Hepatocyte (in vitro differentiated cells): Measurements from ENCODE around the gene P4HB. TPM values are rescaled to one million over a fixed set of nuclear protein-coding genes. Genes with fewer than 3 reads are reported as not detected.

ENCODE experiments used
- DNase-seq: peaks from one replicate; pipeline ENCODE4 v3.0.0-alpha.2; 2016; ENCODE audit warnings: low spot score
- H2AFZ ChIP-seq: fragments of 200-600 bp; sonication (generic); 2 replicates; pipeline ENCODE4 v1.6.0; 2016; ENCODE audit warnings: antibody characterized with exemption, mild to moderate bottlenecking
- H3K27ac ChIP-seq: fragments of 200-600 bp; sonication (generic); 2 replicates; pipeline ENCODE4 v1.5.1; 2016; ENCODE audit warnings: mild to moderate bottlenecking
- H3K27me3 ChIP-seq: fragments of 200-600 bp; sonication (generic); 2 replicates; pipeline ENCODE4 v1.6.1; 2016
- H3K36me3 ChIP-seq: fragments of 200-600 bp; sonication (generic); replicated peaks from 2 replicates; pipeline ENCODE4 v1.5.1; 2016; ENCODE audit warnings: low read depth; ENCODE audit not compliant: insufficient read depth
- H3K4me1 ChIP-seq: fragments of 200-600 bp; sonication (generic); 2 replicates; pipeline ENCODE4 v1.5.1; 2016; ENCODE audit warnings: mild to moderate bottlenecking, moderate library complexity; ENCODE audit not compliant: insufficient read depth
- H3K4me2 ChIP-seq: fragments of 200-600 bp; sonication (generic); 2 replicates; pipeline ENCODE4 v1.6.0; 2016
- H3K4me3 ChIP-seq: fragments of 200-600 bp; sonication (generic); 2 replicates; pipeline ENCODE4 v1.5.1; 2016; ENCODE audit warnings: mild to moderate bottlenecking
- H3K79me2 ChIP-seq: fragments of 200-600 bp; sonication (generic); 2 replicates; pipeline ENCODE4 v1.6.0; 2017; ENCODE audit warnings: mild to moderate bottlenecking
- H3K9me2 ChIP-seq: fragments of 200-600 bp; sonication (generic); replicated peaks from 2 replicates; pipeline ENCODE4 v1.6.0; 2017; ENCODE audit warnings: mild to moderate bottlenecking; ENCODE audit not compliant: insufficient read depth
- H3K9me3 ChIP-seq: fragments of 200-600 bp; sonication (generic); 2 replicates; pipeline ENCODE4 v1.5.1; 2016; ENCODE audit warnings: low read depth, mild to moderate bottlenecking
- H4K20me1 ChIP-seq: fragments of 200-600 bp; sonication (generic); 2 replicates; pipeline ENCODE4 v1.6.0; 2016; ENCODE audit warnings: mild to moderate bottlenecking; ENCODE audit not compliant: insufficient read depth, poor library complexity, severe bottlenecking
- CTCF ChIP-seq: fragments of 200-600 bp; sonication (generic); IDR thresholded peaks from 2 replicates; pipeline ENCODE4 v1.5.1; 2016; ENCODE audit warnings: antibody characterized with exemption, mild to moderate bottlenecking; ENCODE audit not compliant: poor library complexity
- EZH2 ChIP-seq: fragments of 200-600 bp; sonication (generic); IDR thresholded peaks from 2 replicates; pipeline ENCODE4 v1.6.1; 2016; ENCODE audit warnings: antibody characterized with exemption, mild to moderate bottlenecking, borderline replicate concordance
- EZH2phosphoT487 ChIP-seq: fragments of 200-600 bp; sonication (generic); IDR thresholded peaks from one replicate; pipeline ENCODE4 v1.6.1; 2018; ENCODE audit warnings: antibody characterized with exemption, mild to moderate bottlenecking, low read depth, moderate library complexity; ENCODE audit not compliant: unreplicated experiment, severe bottlenecking
- WGBS: methylation state at CpG from one replicate; pipeline ENCODE4 v1.1.6; 2016; ENCODE audit warnings: low lambda C conversion rate; ENCODE audit errors: missing lambda C conversion rate; 5-methylcytosine and 5-hydroxymethylcytosine counted together
- polyA plus RNA-seq: library from polyadenylated mRNA; unstranded; fragments of >200 nt; fragmentation: Nextera tagmentation; extraction: Ambion mirVana; gene quantifications from 2 replicates; pipeline ENCODE4 v1.2.1, GENCODE V29; 2016
- total RNA-seq: library from RNA; depleted of rRNA; stranded (reverse); fragments of >200 nt; gene quantifications from 2 replicates; pipeline ENCODE4 v1.2.3, GENCODE V29; 2014

Gene P4HB
- total and polyA plus RNA-seq, 2 experiments from 2014 or later: 1,240 to 1,316 TPM

GRCh38 chr17:81794074-81794476 lies 66.3 kb downstream of the P4HB start:
- H3K36me3 ChIP-seq: no peaks in the 10 kb centered on the region
- no peak overlapping the region for H2AFZ ChIP-seq
- H3K4me3 ChIP-seq: no peak overlapping the region
- no peaks in the 10 kb centered on the region for H3K79me2 ChIP-seq
- H3K4me1 ChIP-seq: no peaks in the 10 kb centered on the region
- H3K4me2 ChIP-seq: no peak overlapping the region
- H3K27me3 ChIP-seq: no peaks in the 10 kb centered on the region
- H3K27ac ChIP-seq: no peak overlapping the region
- 96% methylated on average over 3 of the region's 3 CpGs for WGBS
- DNase-seq: no peak
- H3K9me3 ChIP-seq: no peaks in the 10 kb centered on the region
- TF ChIP-seq EZH2 (no peak), EZH2phosphoT487 (no peak), CTCF (no peak)
- H3K9me2 ChIP-seq: no peaks in the 10 kb centered on the region
- H4K20me1 ChIP-seq: no peaks in the 10 kb centered on the region

Other genes starting within 250 kb of the P4HB start
Only the 30 nearest of the 31 such genes appear.
- gene NPLOC4, start 223.4 kb downstream of the P4HB start, total RNA-seq: 48.2 and 54.6 TPM in 2 replicates
- 53.7 and 56.1 TPM in 2 replicates for gene NPLOC4, start 223.4 kb downstream of the P4HB start, polyA plus RNA-seq
- gene TSPAN10, start 223.3 kb downstream of the P4HB start, total RNA-seq: 1.4 and 3.5 TPM in 2 replicates
- 12.0 and 15.2 TPM in 2 replicates for gene TSPAN10, start 223.3 kb downstream of the P4HB start, polyA plus RNA-seq
- gene PDE6G, start 204.0 kb downstream of the P4HB start, total RNA-seq: 0.87 and 2.1 TPM in 2 replicates
- gene PDE6G, start 204.0 kb downstream of the P4HB start, polyA plus RNA-seq: 0.37 and 0.83 TPM in 2 replicates
- 22.3 and 37.8 TPM in 2 replicates for gene OXLD1, start 193.9 kb downstream of the P4HB start, total RNA-seq
- 39.8 and 55.2 TPM in 2 replicates for gene OXLD1, start 193.9 kb downstream of the P4HB start, polyA plus RNA-seq
- 8.3 and 9.1 TPM in 2 replicates for gene CCDC137, start 193.8 kb downstream of the P4HB start, total RNA-seq
- 20.5 and 23.0 TPM in 2 replicates for gene CCDC137, start 193.8 kb downstream of the P4HB start, polyA plus RNA-seq
- gene ARL16, start 176.7 kb downstream of the P4HB start, total RNA-seq: 34.2 and 38.8 TPM in 2 replicates
- 64.6 and 70.6 TPM in 2 replicates for gene ARL16, start 176.7 kb downstream of the P4HB start, polyA plus RNA-seq
- gene HGS, start 176.5 kb downstream of the P4HB start, total RNA-seq: 47.3 and 59.2 TPM in 2 replicates
- 128 and 142 TPM in 2 replicates for gene HGS, start 176.5 kb downstream of the P4HB start, polyA plus RNA-seq
- gene MRPL12, start 157.2 kb downstream of the P4HB start, total RNA-seq: 24.5 and 37.0 TPM in 2 replicates
- 94.6 and 96.1 TPM in 2 replicates for gene MRPL12, start 157.2 kb downstream of the P4HB start, polyA plus RNA-seq
- gene SLC25A10, start 148.3 kb downstream of the P4HB start, total RNA-seq: 27.5 and 31.3 TPM in 2 replicates
- gene SLC25A10, start 148.3 kb downstream of the P4HB start, polyA plus RNA-seq: 34.8 and 53.2 TPM in 2 replicates
- 2.4 and 2.9 TPM in 2 replicates for gene GCGR, start 56.4 kb downstream of the P4HB start, total RNA-seq
- 2.5 and 3.8 TPM in 2 replicates for gene GCGR, start 56.4 kb downstream of the P4HB start, polyA plus RNA-seq
- gene MCRIP1, start 27.2 kb downstream of the P4HB start, total RNA-seq: 63.3 and 66.1 TPM in 2 replicates
- gene MCRIP1, start 27.2 kb downstream of the P4HB start, polyA plus RNA-seq: 118 and 138 TPM in 2 replicates
- not detected in 2 replicates for gene PPP1R27, start 25.5 kb downstream of the P4HB start, total RNA-seq
- gene PPP1R27, start 25.5 kb downstream of the P4HB start, polyA plus RNA-seq: 0.56 and 0.72 TPM in 2 replicates
- gene ARHGDIA, start 10.8 kb upstream of the P4HB start, total RNA-seq: 57.0 and 80.7 TPM in 2 replicates
- 295 and 311 TPM in 2 replicates for gene ARHGDIA, start 10.8 kb upstream of the P4HB start, polyA plus RNA-seq
- 50.9 and 55.3 TPM in 2 replicates for gene ALYREF, start 31.1 kb upstream of the P4HB start, total RNA-seq
- 96.4 and 106 TPM in 2 replicates for gene ALYREF, start 31.1 kb upstream of the P4HB start, polyA plus RNA-seq
- 129 and 155 TPM in 2 replicates for gene ANAPC11, start 31.2 kb upstream of the P4HB start, total RNA-seq
- gene ANAPC11, start 31.2 kb upstream of the P4HB start, polyA plus RNA-seq: 307 and 345 TPM in 2 replicates
- 0.47 and 2.6 TPM in 2 replicates for gene NPB, start 41.7 kb upstream of the P4HB start, total RNA-seq
- gene NPB, start 41.7 kb upstream of the P4HB start, polyA plus RNA-seq: 2.2 and 3.2 TPM in 2 replicates
- gene PCYT2, start 50.9 kb upstream of the P4HB start, total RNA-seq: 81.1 and 84.7 TPM in 2 replicates
- 124 and 126 TPM in 2 replicates for gene PCYT2, start 50.9 kb upstream of the P4HB start, polyA plus RNA-seq
- 16.5 and 18.6 TPM in 2 replicates for gene SIRT7, start 57.6 kb upstream of the P4HB start, total RNA-seq
- gene SIRT7, start 57.6 kb upstream of the P4HB start, polyA plus RNA-seq: 35.2 and 36.0 TPM in 2 replicates
- gene MAFG, start 67.2 kb upstream of the P4HB start, total RNA-seq: 18.1 and 21.3 TPM in 2 replicates
- 28.5 and 37.4 TPM in 2 replicates for gene MAFG, start 67.2 kb upstream of the P4HB start, polyA plus RNA-seq
- gene PYCR1, start 76.8 kb upstream of the P4HB start, total RNA-seq: 109 and 113 TPM in 2 replicates
- gene PYCR1, start 76.8 kb upstream of the P4HB start, polyA plus RNA-seq: 149 and 162 TPM in 2 replicates
- not detected in 2 replicates for gene MYADML2, start 86.7 kb upstream of the P4HB start, total RNA-seq
- 0.06 TPM in 2 replicates for gene MYADML2, start 86.7 kb upstream of the P4HB start, polyA plus RNA-seq
- gene NOTUM, start 100.7 kb upstream of the P4HB start, total RNA-seq: 1.0 and 1.8 TPM in 2 replicates
- gene NOTUM, start 100.7 kb upstream of the P4HB start, polyA plus RNA-seq: 1.2 and 4.7 TPM in 2 replicates
- 27.5 and 28.4 TPM in 2 replicates for gene ASPSCR1, start 117.1 kb upstream of the P4HB start, total RNA-seq
- 45.9 and 56.8 TPM in 2 replicates for gene ASPSCR1, start 117.1 kb upstream of the P4HB start, polyA plus RNA-seq
- gene CENPX, start 162.3 kb upstream of the P4HB start, total RNA-seq: 58.2 and 64.5 TPM in 2 replicates
- gene CENPX, start 162.3 kb upstream of the P4HB start, polyA plus RNA-seq: 83.2 and 84.3 TPM in 2 replicates
- 12.8 and 15.5 TPM in 2 replicates for gene LRRC45, start 162.8 kb upstream of the P4HB start, total RNA-seq
- 14.7 and 17.2 TPM in 2 replicates for gene LRRC45, start 162.8 kb upstream of the P4HB start, polyA plus RNA-seq
- 11.8 and 13.7 TPM in 2 replicates for gene RAC3, start 171.1 kb upstream of the P4HB start, total RNA-seq
- 5.2 and 5.5 TPM in 2 replicates for gene RAC3, start 171.1 kb upstream of the P4HB start, polyA plus RNA-seq
- gene DCXR, start 177.2 kb upstream of the P4HB start, total RNA-seq: 118 and 125 TPM in 2 replicates
- gene DCXR, start 177.2 kb upstream of the P4HB start, polyA plus RNA-seq: 185 and 207 TPM in 2 replicates
- 39.6 and 43.2 TPM in 2 replicates for gene RFNG, start 191.3 kb upstream of the P4HB start, total RNA-seq
- 109 and 118 TPM in 2 replicates for gene RFNG, start 191.3 kb upstream of the P4HB start, polyA plus RNA-seq
- 101 and 124 TPM in 2 replicates for gene GPS1, start 191.4 kb upstream of the P4HB start, total RNA-seq
- gene GPS1, start 191.4 kb upstream of the P4HB start, polyA plus RNA-seq: 160 and 167 TPM in 2 replicates
- 71.5 and 71.9 TPM in 2 replicates for gene DUS1L, start 205.3 kb upstream of the P4HB start, total RNA-seq
- 160 and 202 TPM in 2 replicates for gene DUS1L, start 205.3 kb upstream of the P4HB start, polyA plus RNA-seq